ENCODE data around the gene APOBEC3A.

- TF ChIP-seq CTCF (IDR thresholded peaks at IDR 0.05; ENCODE audit: insufficient read depth, low read length, poor library complexity, severe bottlenecking) (no peak), EZH2phosphoT487 (conservative IDR thresholded peaks at IDR 0.05; ENCODE audit: low read length) (no peak)
Measured at GRCh38 chr22:38938221-38938620, 19.2 kb upstream of the APOBEC3A start.
